Effector memory CD8-positive, alpha-beta T cell (primary cell): ENCODE measurements around the gene RAET1E.
"Not testable (repeated sequence)": the region's sequence is repeated elsewhere in the genome, so short reads cannot be mapped to it uniquely, and the experiment has no call there.

Experiments
- ATAC-seq: fragments of 150-1000 bp; cut with Tn5 transposase; replicated peaks from 2 replicates; pipeline ENCODE4 v1.10.0; 2021; ENCODE audit warnings: mild to moderate bottlenecking, moderate library complexity
- DNase-seq, 3 experiments: peaks; one replicate each; pipeline ENCODE4 v3.0.0; 2021
- H3K27ac Mint-ChIP-seq, 2 donors: one replicate each; pipeline ENCODE4 v1.8.0; 2022; ENCODE audit warnings: mild to moderate bottlenecking in 2 of 2, mixed read lengths in 2 of 2, moderate library complexity in 2 of 2
- H3K27me3 Mint-ChIP-seq, 2 donors: one replicate each; pipeline ENCODE4 v1.8.0; 2022; ENCODE audit warnings: mixed read lengths in 2 of 2
- H3K36me3 Mint-ChIP-seq: one replicate; pipeline ENCODE4 v1.8.0; 2022; ENCODE audit warnings: mild to moderate bottlenecking, moderate library complexity, mixed read lengths; ENCODE audit not compliant: insufficient read depth
- H3K4me1 Mint-ChIP-seq, 2 donors: one replicate each; pipeline ENCODE4 v1.8.0; 2022; ENCODE audit warnings: low read depth in 2 of 2, mixed read lengths in 2 of 2
- H3K4me3 Mint-ChIP-seq, 2 donors: one replicate each; pipeline ENCODE4 v1.8.0; 2022; ENCODE audit warnings: mild to moderate bottlenecking in 2 of 2, mixed read lengths in 2 of 2, moderate library complexity in 2 of 2
- H3K9me3 Mint-ChIP-seq, 2 donors: one replicate each; pipeline ENCODE4 v1.8.0; 2022; ENCODE audit warnings: mixed read lengths in 2 of 2

The RAET1E gene

DNA sequence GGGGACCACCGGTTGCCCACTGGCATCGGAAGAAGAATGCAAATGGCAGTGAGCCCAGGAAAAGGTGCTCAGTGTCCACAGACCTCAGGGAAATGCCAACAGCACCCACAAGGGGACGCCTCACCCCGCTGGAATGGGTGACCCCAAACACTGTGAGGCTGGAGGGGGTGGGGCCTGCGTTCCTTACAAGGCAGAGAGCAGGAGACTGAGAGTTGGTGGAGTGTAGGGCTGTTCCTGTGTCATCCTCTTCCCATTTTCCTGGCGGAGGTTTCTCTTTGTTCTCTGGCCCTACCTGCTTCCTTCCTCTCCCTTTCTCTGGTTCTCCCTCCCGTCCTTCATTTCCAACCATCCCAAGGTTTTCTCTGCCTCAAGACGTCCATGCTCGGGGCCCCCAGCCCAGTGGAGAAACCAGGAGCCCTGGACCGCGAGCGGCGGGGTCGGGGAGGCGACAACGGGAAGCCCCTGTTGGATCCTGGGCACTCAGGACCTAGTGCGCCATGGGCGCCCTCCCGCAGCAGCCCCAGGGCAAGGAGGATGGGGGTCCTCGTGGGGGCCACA, 40.2 kb upstream of the RAET1E start:
- peaks cover 71 to 76% of the 10 kb centered on the region in 2 donors for H3K27me3 Mint-ChIP-seq
- ATAC-seq, result peak; percentile 16
- H3K4me1 Mint-ChIP-seq, result peaks cover 24 to 32% of the 10 kb centered on the region in 2 donors
- DNase-seq, H3K9me3 Mint-ChIP-seq: not testable (repeated sequence)
- H3K4me3 Mint-ChIP-seq, result peak overlapping the region; percentile 76 to 85
- H3K36me3 Mint-ChIP-seq, result peaks cover 34% of the 10 kb centered on the region
- H3K27ac Mint-ChIP-seq, result peak overlapping the region; percentile 87 to 97

DNA sequence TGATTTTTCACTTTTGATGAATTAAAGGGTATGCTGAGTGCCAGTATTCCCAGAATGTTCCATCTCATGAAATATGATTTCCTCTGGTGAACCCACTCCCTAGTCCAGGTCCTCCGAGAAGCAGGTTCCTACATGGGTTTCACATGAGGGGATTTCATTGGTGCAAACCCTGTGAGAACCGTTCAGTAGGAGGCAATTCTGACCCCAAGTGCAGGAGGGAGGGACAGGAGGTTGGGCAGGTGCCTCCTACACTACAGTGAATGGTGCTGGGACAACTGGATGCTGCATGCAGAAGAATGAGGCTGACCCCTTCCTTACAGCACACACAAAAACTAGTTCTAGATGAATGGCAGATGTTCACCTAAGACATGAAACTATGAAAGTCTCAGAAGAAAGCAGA, 38.8 kb upstream of the RAET1E start:
- Mint-ChIP-seq H3K36me3 (peaks cover 25% of the 10 kb centered on the region), H3K27me3 (peaks cover 81 to 90% of the 10 kb centered on the region in 2 donors), H3K27ac (no peak overlapping the region), H3K9me3 (no peaks in the 10 kb centered on the region), H3K4me1 (peaks cover 15 to 24% of the 10 kb centered on the region in 2 donors), H3K4me3 (no peak overlapping the region)
- ATAC-seq, result no peak
- no peak for DNase-seq

DNA sequence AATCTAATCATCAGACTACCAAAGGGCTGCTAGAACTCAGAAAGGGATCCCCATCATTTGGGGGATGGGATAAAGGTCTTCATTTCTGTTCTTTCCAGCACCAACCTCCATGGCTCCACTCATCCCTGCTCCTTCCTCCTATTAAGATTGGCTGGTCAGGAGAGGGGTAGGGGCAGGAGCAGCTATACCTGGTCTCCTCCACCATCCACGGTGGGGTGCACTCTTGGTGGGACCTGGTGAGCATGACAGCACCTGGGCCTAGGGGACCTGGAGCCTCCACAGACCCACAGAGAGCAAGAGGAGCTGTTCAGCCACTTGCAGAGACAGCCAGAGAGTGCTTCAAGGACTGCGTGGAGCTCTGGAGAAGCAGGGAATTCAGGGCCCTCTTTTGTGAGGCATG, 37.8 kb upstream of the RAET1E start:
- peaks cover 22% of the 10 kb centered on the region for H3K36me3 Mint-ChIP-seq
- ATAC-seq (no peak), DNase-seq (no peak)
- H3K27ac Mint-ChIP-seq, result no peak overlapping the region
- H3K9me3 Mint-ChIP-seq, result no peaks in the 10 kb centered on the region
- peaks cover 91 to 100% of the 10 kb centered on the region in 2 donors for H3K27me3 Mint-ChIP-seq
- H3K4me3 Mint-ChIP-seq, result no peak overlapping the region
- H3K4me1 Mint-ChIP-seq, result peaks cover 12 to 18% of the 10 kb centered on the region in 2 donors

DNA sequence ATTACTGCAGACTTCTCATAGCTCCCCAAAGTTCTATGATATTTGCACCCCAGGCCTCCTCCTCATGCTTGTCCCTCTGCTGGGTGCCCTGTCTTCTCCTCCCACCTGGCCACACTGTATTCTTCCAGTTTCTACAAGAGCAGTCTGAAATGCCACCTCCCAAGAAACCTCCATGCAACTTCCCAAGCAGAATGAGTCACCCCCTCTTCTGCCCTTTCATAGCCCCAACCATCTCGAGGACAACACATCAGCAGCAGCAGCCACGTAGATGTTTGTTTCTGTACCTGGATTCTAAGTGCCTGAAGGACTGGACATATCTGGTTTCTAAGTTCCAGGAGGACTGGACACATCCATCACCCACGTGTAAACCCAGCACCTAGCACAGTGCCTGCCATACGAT, 37.3 kb upstream of the RAET1E start:
- no peak overlapping the region for H3K27ac Mint-ChIP-seq

DNA sequence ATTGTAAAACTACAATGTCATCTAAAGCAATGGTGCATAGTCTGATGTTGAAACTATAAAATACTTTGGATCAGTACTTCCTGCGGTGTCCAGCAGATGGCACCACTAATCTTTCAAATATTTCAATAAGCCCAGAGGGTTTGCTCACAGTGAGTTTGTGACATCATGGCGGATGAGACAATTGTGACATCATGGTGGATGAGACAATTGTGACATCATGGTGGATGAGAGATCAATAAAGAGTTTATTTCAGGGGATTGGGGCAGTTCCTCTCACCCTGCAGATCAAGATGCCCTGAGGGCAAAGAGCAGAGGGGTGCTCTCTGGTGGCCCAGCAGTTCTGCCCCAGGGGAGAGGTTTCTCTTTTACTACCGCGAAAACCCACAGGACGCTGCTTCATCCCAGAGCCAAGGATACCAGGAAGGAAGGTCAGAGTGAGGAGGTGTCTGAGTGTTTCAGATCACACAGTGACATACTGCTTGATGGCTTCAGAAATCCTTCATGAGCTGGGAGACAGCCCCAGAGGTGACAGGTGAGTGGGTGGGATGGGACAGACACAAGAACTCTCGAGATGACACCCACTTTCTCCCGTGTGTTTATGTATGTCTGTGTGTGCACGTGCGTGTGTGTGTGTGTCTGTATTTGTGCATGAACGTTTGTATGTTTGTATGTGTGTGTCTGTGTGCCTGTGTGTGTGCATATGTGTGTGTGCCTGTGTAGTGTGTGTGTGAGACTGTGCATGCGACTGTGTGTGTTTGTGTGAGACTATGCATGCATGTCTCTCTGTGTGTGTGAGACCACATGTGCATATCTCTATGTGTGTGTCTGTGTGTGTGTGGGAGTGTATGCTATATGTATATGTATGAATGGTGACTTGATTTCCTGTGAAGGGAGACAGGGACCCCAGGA, 36.6 kb upstream of the RAET1E start:
- peaks cover 22% of the 10 kb centered on the region for H3K36me3 Mint-ChIP-seq
- DNase-seq (peak; percentile 70 to 82 (median 73)), ATAC-seq (peak; percentile 34)
- H3K27ac Mint-ChIP-seq, result peak overlapping the region in 1 of 2 donors; percentile 47
- H3K27me3 Mint-ChIP-seq, result peaks cover 94 to 100% of the 10 kb centered on the region in 2 donors
- H3K4me3 Mint-ChIP-seq, result no peak overlapping the region
- H3K9me3 Mint-ChIP-seq, result no peaks in the 10 kb centered on the region
- H3K4me1 Mint-ChIP-seq, result peaks cover 12 to 15% of the 10 kb centered on the region in 2 donors

More for the DNA sequence above, 37.3 kb upstream of the RAET1E start:
- Mint-ChIP-seq H3K9me3 (no peaks in the 10 kb centered on the region), H3K4me3 (no peak overlapping the region), H3K4me1 (peaks cover 12 to 15% of the 10 kb centered on the region in 2 donors), H3K27me3 (peaks cover 92 to 100% of the 10 kb centered on the region in 2 donors), H3K36me3 (peaks cover 22% of the 10 kb centered on the region)
- no peak for ATAC-seq
- DNase-seq, result no peak

DNA sequence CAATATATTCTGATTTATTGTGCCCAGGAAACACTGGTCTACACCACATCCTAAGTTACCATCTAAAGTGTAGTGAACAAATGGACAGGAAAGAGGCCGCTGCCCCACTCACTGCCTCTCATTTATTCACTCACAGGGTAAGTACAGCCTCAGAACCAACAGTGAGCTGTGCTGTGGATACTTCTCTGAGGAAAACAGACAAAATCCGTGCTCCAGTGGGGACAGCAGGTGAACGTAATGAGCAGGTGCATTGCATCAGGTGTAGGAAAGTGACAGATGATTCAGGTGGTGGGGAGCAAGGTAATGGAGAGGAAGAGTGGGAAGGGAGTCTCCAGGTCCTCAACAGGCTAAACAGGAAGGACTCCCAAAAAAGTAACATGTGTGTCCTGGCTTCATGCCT, 35.5 kb upstream of the RAET1E start:
- peaks cover 4 to 7% of the 10 kb centered on the region in 2 donors for H3K4me1 Mint-ChIP-seq
- no peaks in the 10 kb centered on the region for H3K9me3 Mint-ChIP-seq
- H3K4me3 Mint-ChIP-seq, result no peak overlapping the region
- no peak overlapping the region for H3K27ac Mint-ChIP-seq
- no peak for ATAC-seq
- peaks cover 94 to 100% of the 10 kb centered on the region in 2 donors for H3K27me3 Mint-ChIP-seq
- peaks cover 19% of the 10 kb centered on the region for H3K36me3 Mint-ChIP-seq
- no peak for DNase-seq

DNA sequence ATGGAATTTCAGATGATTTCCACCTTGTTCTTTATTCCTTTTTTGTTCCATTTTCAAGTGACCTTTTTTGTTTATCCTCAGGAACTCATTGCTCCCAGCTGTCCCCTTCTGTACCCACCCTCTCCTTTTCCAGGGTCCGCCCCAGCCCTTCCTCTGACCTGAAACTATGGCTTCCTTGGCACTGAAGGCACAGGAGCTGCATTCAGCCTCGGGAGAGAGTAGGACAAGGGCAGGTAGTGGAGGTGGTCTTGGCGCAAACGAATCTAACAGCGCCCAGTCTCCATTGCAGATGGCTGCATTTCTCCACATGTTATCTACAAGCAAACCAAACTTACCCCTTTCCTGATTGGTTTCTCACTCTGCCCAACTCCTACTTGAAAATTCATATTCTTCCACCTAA, 35.1 kb upstream of the RAET1E start:
- Mint-ChIP-seq H3K9me3 (no peaks in the 10 kb centered on the region), H3K27ac (no peak overlapping the region), H3K4me3 (no peak overlapping the region), H3K36me3 (peaks cover 15% of the 10 kb centered on the region), H3K4me1 (peaks cover 0 to 3% of the 10 kb centered on the region in 2 donors), H3K27me3 (peaks cover 94 to 100% of the 10 kb centered on the region in 2 donors)
- ATAC-seq (no peak), DNase-seq (no peak)

DNA sequence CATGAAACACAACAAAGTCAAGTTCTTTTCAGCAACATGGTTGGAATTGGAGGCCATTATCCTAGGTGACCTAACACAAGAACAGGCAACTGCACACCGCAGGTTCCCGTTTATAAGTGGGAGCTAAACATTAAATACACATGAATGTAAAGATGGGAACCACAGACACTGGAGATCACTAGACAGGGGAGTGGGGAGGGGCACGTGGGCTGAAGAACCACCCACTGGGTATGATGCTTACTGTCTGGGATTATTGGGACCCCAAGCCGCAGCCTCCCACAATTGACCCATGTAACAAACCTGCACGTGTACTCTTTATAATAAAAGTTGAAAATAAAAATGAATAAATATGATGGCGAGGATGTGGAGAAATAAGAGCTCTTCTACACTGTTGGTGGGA, 33.6 kb upstream of the RAET1E start:
- Mint-ChIP-seq H3K27ac (no peak overlapping the region), H3K4me3 (no peak overlapping the region), H3K27me3 (peaks cover 91 to 100% of the 10 kb centered on the region in 2 donors), H3K36me3 (peaks cover 9% of the 10 kb centered on the region), H3K4me1 (peaks cover 0 to 3% of the 10 kb centered on the region in 2 donors), H3K9me3 (no peaks in the 10 kb centered on the region)
- ATAC-seq, result no peak
- DNase-seq, result no peak

DNA sequence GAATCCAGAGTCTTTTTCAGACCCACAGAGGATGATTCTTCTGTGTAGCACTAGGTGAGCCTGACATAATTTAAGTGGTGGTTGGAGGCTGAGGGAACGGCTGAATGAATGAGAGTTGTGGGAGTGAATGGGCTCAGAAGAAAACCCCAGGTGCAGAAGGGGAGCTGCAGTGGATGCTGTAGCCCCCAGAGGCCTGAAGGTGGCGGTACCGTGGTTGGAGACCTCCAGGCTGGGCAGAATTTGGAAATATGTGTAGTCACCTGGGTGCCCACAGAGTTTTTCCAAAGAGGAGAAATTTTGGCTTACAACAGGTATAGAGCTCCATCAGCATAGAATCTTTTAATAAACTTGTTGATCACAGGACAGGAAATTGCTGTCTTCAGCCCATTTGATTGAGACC, 31.5 kb upstream of the RAET1E start:
- Mint-ChIP-seq H3K4me1 (peaks cover 3 to 7% of the 10 kb centered on the region in 2 donors), H3K4me3 (no peak overlapping the region), H3K9me3 (no peaks in the 10 kb centered on the region), H3K27me3 (peaks cover 91 to 100% of the 10 kb centered on the region in 2 donors), H3K36me3 (peaks cover 9% of the 10 kb centered on the region), H3K27ac (no peak overlapping the region)
- DNase-seq, result no peak
- ATAC-seq, result no peak

DNA sequence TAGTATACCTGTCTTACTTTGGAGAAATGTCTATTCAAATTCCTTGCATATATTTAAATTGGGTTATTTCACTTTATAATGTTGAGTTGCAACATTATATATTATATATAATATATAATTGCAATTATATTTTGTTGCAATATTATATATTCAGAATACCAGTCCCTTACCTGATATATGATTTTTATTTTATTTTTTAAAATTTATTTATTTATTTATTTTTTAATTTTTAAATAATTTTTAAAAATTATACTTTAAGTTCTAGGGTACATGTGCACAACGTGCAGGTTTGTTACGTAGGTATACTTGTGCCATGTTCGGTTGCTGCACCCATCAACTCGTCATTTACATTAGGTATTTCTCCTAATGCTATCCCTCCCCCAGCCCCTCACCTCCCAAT, 29.1 kb upstream of the RAET1E start:
- H3K9me3 Mint-ChIP-seq, H3K36me3 Mint-ChIP-seq, H3K4me3 Mint-ChIP-seq, DNase-seq, ATAC-seq, H3K27ac Mint-ChIP-seq: not testable (repeated sequence)
- H3K27me3 Mint-ChIP-seq, result peaks cover 95 to 100% of the 10 kb centered on the region in 2 donors
- peaks cover 15 to 19% of the 10 kb centered on the region in 2 donors for H3K4me1 Mint-ChIP-seq

DNA sequence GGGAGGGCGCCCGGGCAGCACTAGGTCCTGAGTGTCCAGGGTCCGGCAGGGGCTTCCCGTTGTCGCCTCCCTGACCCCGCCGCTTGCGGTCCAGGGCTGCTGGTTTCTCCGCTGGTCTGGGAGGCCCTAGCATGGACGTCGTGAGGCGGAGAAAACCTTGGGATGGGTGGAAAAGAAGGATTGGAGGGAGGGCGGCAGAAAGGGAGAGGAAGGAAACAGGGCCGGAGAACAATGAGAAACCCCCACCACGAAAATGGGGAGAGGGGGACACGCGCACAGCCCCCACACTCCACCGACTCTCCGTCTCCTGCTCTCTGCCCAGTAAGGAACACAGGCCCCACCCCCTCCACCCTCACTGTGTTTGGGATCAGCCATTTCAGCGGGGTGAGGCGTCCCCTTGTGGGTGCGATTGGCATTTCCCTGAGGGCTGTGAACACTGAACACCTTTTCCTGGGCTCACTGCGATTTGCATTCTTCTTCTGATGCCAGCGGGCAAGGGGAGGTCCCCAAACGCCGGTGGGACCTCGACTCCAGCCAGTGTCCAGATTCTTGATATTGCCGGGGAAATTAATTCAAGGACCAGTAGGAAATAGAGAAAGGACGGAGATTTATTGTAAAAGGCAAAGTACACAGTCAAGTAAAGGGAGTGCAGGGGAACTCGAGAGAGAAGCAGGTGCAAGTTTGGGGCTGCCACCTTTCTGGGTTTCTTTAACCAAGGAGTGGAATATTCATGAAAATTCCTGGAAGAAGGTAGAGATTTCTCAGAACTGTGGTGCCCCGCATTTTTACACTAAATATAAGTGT, 28.3 kb upstream of the RAET1E start:
- peaks cover 95 to 100% of the 10 kb centered on the region in 2 donors for H3K27me3 Mint-ChIP-seq
- H3K27ac Mint-ChIP-seq, result no peak overlapping the region
- DNase-seq, result peak; percentile 49 to 65 (median 58)
- H3K4me3 Mint-ChIP-seq, result peak overlapping the region in 1 of 2 donors; percentile 51
- no peaks in the 10 kb centered on the region for H3K9me3 Mint-ChIP-seq
- peaks cover 5% of the 10 kb centered on the region for H3K36me3 Mint-ChIP-seq
- H3K4me1 Mint-ChIP-seq, result peaks cover 15 to 22% of the 10 kb centered on the region in 2 donors
- peak; percentile 63 for ATAC-seq

DNA sequence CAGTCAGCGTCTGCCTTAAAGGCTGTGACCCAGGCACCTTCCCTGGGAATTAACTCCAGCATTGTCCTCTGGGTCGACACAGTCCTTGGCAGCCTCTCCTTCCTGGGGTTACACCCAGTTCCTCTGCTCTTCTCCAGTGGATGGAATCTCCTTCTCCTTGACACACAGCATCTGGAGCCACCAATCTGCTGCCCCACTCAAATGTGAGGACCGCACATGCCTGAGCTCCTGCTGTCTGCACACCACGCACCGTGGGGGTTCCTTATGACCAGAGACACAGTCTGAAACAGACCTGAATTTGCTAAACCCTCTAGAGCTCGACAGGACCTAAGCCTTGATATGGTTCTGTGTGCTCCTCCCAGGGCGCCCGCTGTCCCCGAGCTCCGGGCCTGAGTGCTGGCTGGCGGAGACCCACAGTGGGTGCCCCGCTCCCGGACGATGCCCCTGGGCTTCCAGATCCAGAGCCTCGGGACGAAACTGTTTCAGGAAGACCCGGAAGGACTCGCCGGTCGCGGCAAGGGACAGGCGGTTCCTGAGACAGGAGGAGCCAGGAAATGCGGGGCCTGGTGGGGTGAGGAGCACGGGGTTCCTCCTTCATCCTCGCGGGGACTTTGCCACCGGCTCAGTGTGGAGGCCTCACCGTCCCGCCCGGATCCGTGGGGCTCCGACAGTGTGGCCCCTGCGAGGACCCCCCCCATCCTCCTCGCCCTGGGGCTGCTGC, 27.5 kb upstream of the RAET1E start:
- Mint-ChIP-seq H3K4me1 (peaks cover 15 to 22% of the 10 kb centered on the region in 2 donors), H3K27ac (no peak overlapping the region), H3K9me3 (no peaks in the 10 kb centered on the region), H3K36me3 (peaks cover 5% of the 10 kb centered on the region), H3K27me3 (peaks cover 95 to 100% of the 10 kb centered on the region in 2 donors), H3K4me3 (peak overlapping the region; percentile 19 to 51)
- DNase-seq (no peak), ATAC-seq (no peak)

DNA sequence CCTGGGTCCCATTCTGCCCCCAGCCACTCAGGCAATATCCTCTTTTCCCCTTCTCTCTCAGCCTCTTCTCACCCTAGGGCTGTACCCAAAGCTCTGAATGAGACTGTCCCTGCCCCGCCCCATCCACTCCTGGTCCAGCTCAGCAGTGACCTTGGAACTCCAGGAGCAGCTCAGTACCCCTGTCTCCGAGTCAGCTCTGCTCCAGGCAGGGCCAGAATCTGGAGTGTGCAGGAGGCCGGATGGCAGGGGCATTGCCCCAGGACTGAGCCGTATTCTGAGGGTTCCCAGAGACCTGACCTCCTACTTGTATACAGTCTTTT, 27.0 kb upstream of the RAET1E start:
- ATAC-seq (no peak), DNase-seq (no peak)
- H3K27me3 Mint-ChIP-seq, result peaks cover 95 to 100% of the 10 kb centered on the region in 2 donors
- no peaks in the 10 kb centered on the region for H3K9me3 Mint-ChIP-seq
- peaks cover 15 to 22% of the 10 kb centered on the region in 2 donors for H3K4me1 Mint-ChIP-seq
- peaks cover 5% of the 10 kb centered on the region for H3K36me3 Mint-ChIP-seq
- H3K4me3 Mint-ChIP-seq, result no peak overlapping the region
- no peak overlapping the region for H3K27ac Mint-ChIP-seq
